A549 (cell line): ENCODE data around the gene DYRK2. TPM values are rescaled to one million over a fixed set of nuclear protein-coding genes. Genes with fewer than 3 reads are reported as not detected.

Experiments
- ATAC-seq, 2 experiments: fragments of 200-7000 bp in 1 of 2; fragments of >200 bp in 1 of 2; cut with Nextera tagmentation in 1 of 2; cut with Tn5 transposase in 1 of 2; 3 replicates each; pipeline versions ENCODE4 v1.8.0 to v1.9.1; 2018 to 2020; ENCODE audit warnings: mild to moderate bottlenecking in 1 of 2, moderate library complexity in 1 of 2
- CTCF ChIA-PET: fragments of 300-600 bp; sonication (Branson Sonifier 250); formaldehyde crosslinking; extraction: SDS; loops from one replicate; lab custom pipeline; 2021; ENCODE audit warnings: antibody characterized with exemption, inconsistent platforms; lab: Yijun Ruan, JAX
- POLR2A ChIA-PET: fragments of 350-600 bp; formaldehyde crosslinking; extraction: SDS; loops from one replicate; lab custom pipeline; 2021; ENCODE audit warnings: antibody characterized with exemption, inconsistent platforms; lab: Yijun Ruan, JAX
- DNase-seq, 2 experiments: peaks; one replicate each; pipeline versions ENCODE4 v3.0.0 to v3.0.0-alpha.2; 2011 to 2016; ENCODE audit warnings: low read depth in 1 of 2, low spot score in 1 of 2
- FAIRE-seq: peaks from 2 replicates; lab custom pipeline; 2011; peaks lifted over from hg19 to GRCh38; lab: Jason Lieb, UNC
- H3K27ac ChIP-seq, 2 experiments: fragments of >200 bp; sonication (Bioruptor Twin); formaldehyde crosslinking; 3 replicates each; pipeline ENCODE4 v1.5.1; 2016 to 2017
- H3K4me1 ChIP-seq: fragments of >200 bp; sonication (Bioruptor Twin); formaldehyde crosslinking; 3 replicates; pipeline ENCODE4 v1.6.1; 2016
- H3K4me2 ChIP-seq: fragments of >200 bp; sonication (Bioruptor Twin); formaldehyde crosslinking; 3 replicates; pipeline ENCODE4 v1.6.1; 2016
- H3K4me3 ChIP-seq: fragments of >200 bp; sonication (Bioruptor Twin); formaldehyde crosslinking; 3 replicates; pipeline ENCODE4 v1.5.1; 2016
- H3K9me3 ChIP-seq: fragments of >200 bp; sonication (Bioruptor Twin); formaldehyde crosslinking; 3 replicates; pipeline ENCODE4 v1.6.1; 2016
- CHD2 ChIP-seq: fragments of 150-350 bp; IDR thresholded peaks from 2 replicates; pipeline ENCODE4 v1.6.1; 2014; ENCODE audit warnings: low read length; ENCODE audit not compliant: partially characterized antibody
- CHD4 ChIP-seq: fragments of 200-600 bp; sonication (generic); IDR thresholded peaks from 2 replicates; pipeline ENCODE4 v1.6.1; 2016; ENCODE audit warnings: antibody characterized with exemption, mild to moderate bottlenecking, borderline replicate concordance
- CTCF ChIP-seq: fragments of >200 bp; sonication (Bioruptor Twin); formaldehyde crosslinking; IDR thresholded peaks from 3 replicates; pipeline ENCODE4 v1.5.1; 2016
- EHF ChIP-seq: fragments of 250-450 bp; sonication (Bioruptor Pico); IDR thresholded peaks from 2 replicates; pipeline ENCODE4 v1.5.0; 2020; ENCODE audit warnings: mild to moderate bottlenecking
- EHMT2 ChIP-seq: fragments of 200-600 bp; sonication (generic); IDR thresholded peaks from 2 replicates; pipeline ENCODE4 v1.6.1; 2016; ENCODE audit warnings: antibody characterized with exemption, low read depth, mild to moderate bottlenecking, moderate library complexity
- ELK1 ChIP-seq: fragments of 150-350 bp; IDR thresholded peaks from 2 replicates; pipeline ENCODE4 v1.6.1; 2014; ENCODE audit warnings: low read depth, mild to moderate bottlenecking, low read length
- FOXS1 ChIP-seq: fragments of 250-450 bp; sonication (Bioruptor Pico); IDR thresholded peaks from 2 replicates; pipeline ENCODE4 v1.5.0; 2020; ENCODE audit warnings: mild to moderate bottlenecking, moderate library complexity
- KDM1A ChIP-seq: fragments of 200-600 bp; sonication (generic); IDR thresholded peaks from 2 replicates; pipeline ENCODE4 v1.6.1; 2016; ENCODE audit warnings: low read depth, mild to moderate bottlenecking
- KDM5A ChIP-seq: fragments of 200-600 bp; sonication (generic); IDR thresholded peaks from 2 replicates; pipeline ENCODE4 v1.6.1; 2016; ENCODE audit warnings: antibody characterized with exemption, mild to moderate bottlenecking
- NR3C1 ChIP-seq: fragments of >200 bp; sonication (Bioruptor Twin); formaldehyde crosslinking; IDR thresholded peaks from 3 replicates; pipeline ENCODE4 v1.6.1; 2017
- PHF8 ChIP-seq: fragments of 200-600 bp; sonication (generic); IDR thresholded peaks from 2 replicates; pipeline ENCODE4 v1.6.1; 2016; ENCODE audit warnings: low read depth, mild to moderate bottlenecking, antibody characterized with exemption, moderate library complexity, borderline replicate concordance
- POLR2AphosphoS2 ChIP-seq: conservative IDR thresholded peaks from 2 replicates; pipeline ENCODE4 v1.6.1; 2012; ENCODE audit warnings: low read length, improper control_type of control experiment, inconsistent platforms
- RAD21 ChIP-seq, 2 experiments: fragments of >200 bp in 1 of 2; sonication (Bioruptor Twin) in 1 of 2; formaldehyde crosslinking in 1 of 2; IDR thresholded peaks in 1 of 2; conservative IDR thresholded peaks in 1 of 2; 2 replicates in 1 of 2; 3 replicates in 1 of 2; pipeline ENCODE4 v1.6.1; 2012 to 2018; ENCODE audit warnings: inconsistent platforms in 1 of 2
- REST ChIP-seq: fragments of 200-600 bp; sonication (generic); IDR thresholded peaks from 2 replicates; pipeline ENCODE4 v1.6.1; 2016; ENCODE audit warnings: antibody characterized with exemption, mild to moderate bottlenecking, moderate library complexity
- RNF2 ChIP-seq: fragments of 200-600 bp; sonication (generic); IDR thresholded peaks from 2 replicates; pipeline ENCODE4 v1.6.1; 2016; ENCODE audit warnings: low read depth, mild to moderate bottlenecking, antibody characterized with exemption, moderate library complexity, borderline replicate concordance
- SREBF2 ChIP-seq: fragments of 450-650 bp; IDR thresholded peaks from 2 replicates; pipeline ENCODE4 v1.6.1; 2014; ENCODE audit warnings: mild to moderate bottlenecking, moderate library complexity
- ZSCAN20 ChIP-seq: fragments of 250-450 bp; sonication (Bioruptor Pico); IDR thresholded peaks from 2 replicates; pipeline ENCODE4 v1.8.0; 2022; ENCODE audit warnings: mild to moderate bottlenecking, moderate library complexity
- WGBS: methylation state at CpG from one replicate; pipeline ENCODE4 v1.1.6; 2017; ENCODE audit errors: missing lambda C conversion rate; 5-methylcytosine and 5-hydroxymethylcytosine counted together
- polyA plus RNA-seq, 4 experiments: library from polyadenylated mRNA; depleted of rRNA in 3 of 4; stranded (reverse); fragments of >200 nt; fragmentation: RNase III in 1 of 4; extraction: RNeasy Plus Mini Kit Qiagen cat#74134 plus additional on column Dnase treatment in 1 of 4; gene quantifications; 2 replicates in 3 of 4; 3 replicates in 1 of 4; pipeline ENCODE4 v1.2.3, GENCODE V29; 2011 to 2017
- TF ChIP-seq, protein P1 (sequence below): IDR thresholded peaks from 2 replicates; pipeline ENCODE4 v1.6.1; 2012
- TF ChIP-seq, protein P2 (sequence below): fragments of >200 bp; sonication (Bioruptor Twin); formaldehyde crosslinking; IDR thresholded peaks from 3 replicates; pipeline ENCODE4 v1.6.1; 2016

DYRK2 gene
- polyA plus RNA-seq, 2 of the 4 experiments (the other 2 are of a cell fraction) = 9.1 to 17.2 TPM

- Histone ChIP-seq H3K4me1 (no peaks in the 10 kb centered on the region), H3K27ac (no peak overlapping the region), H3K9me3 (no peaks in the 10 kb centered on the region), H3K4me3 (no peak overlapping the region), H3K4me2 (no peak overlapping the region)
- ChIA-PET POLR2A (no interaction called here), CTCF (no interaction called here)
- 63% methylated on average over 3 of the region's 3 CpGs for WGBS
- no peak for TF ChIP-seq PHF8
- no peak for TF ChIP-seq POLR2AphosphoS2
- TF ChIP-seq KDM1A = no peak
- TF ChIP-seq EHMT2 = no peak
- TF ChIP-seq CTCF = no peak
- TF ChIP-seq CHD4 = no peak
- no peak for TF ChIP-seq CHD2
- no peak for TF ChIP-seq KDM5A
- TF ChIP-seq, protein P1, sequence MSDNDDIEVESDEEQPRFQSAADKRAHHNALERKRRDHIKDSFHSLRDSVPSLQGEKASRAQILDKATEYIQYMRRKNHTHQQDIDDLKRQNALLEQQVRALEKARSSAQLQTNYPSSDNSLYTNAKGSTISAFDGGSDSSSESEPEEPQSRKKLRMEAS = no peak
- no peak for TF ChIP-seq EHF (CRISPR knock-in tag)
- no peak for TF ChIP-seq RAD21 (conservative IDR thresholded peaks at IDR 0.05 in 1 of 2, IDR thresholded peaks at IDR 0.05 in 1 of 2)
- TF ChIP-seq REST = no peak
- no peak for TF ChIP-seq SREBF2
- TF ChIP-seq, protein P2, sequence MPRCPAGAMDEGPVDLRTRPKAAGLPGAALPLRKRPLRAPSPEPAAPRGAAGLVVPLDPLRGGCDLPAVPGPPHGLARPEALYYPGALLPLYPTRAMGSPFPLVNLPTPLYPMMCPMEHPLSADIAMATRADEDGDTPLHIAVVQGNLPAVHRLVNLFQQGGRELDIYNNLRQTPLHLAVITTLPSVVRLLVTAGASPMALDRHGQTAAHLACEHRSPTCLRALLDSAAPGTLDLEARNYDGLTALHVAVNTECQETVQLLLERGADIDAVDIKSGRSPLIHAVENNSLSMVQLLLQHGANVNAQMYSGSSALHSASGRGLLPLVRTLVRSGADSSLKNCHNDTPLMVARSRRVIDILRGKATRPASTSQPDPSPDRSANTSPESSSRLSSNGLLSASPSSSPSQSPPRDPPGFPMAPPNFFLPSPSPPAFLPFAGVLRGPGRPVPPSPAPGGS = no peak
- no peak for TF ChIP-seq FOXS1
- DNase-seq = no peak
- ATAC-seq = no peak
- no peak for FAIRE-seq
Observed at GRCh38 chr12:67632005-67632404, 16.5 kb upstream of the DYRK2 start.

DNA sequence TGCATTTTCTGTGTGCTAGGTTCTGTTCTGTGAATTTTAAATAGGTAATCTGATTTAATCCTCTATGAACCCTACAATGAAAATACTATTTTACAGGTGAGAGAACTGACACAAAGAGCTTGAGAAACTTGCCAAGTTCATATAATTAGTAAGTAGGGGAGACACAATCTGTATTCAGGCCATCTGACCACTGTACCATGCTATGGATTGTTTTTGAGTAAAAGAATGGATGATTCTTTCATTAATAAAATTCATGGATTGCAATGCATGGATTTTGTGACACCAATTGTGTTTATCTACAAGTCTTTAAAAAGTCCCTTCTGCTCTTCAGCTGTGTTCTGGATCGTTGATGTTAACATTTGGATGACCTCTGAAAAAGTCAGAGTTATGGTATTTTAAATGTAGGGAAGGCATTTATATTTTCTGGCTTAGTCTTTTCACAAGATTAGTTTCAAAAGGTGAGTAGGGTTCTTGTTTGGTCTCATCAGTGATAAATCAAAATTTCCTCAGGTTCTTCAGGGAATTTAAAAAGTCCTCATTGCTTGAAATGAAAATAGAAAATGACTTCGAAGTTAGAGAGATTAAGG lies 15.4 kb upstream of the DYRK2 start:
- DNase-seq (no peak), ATAC-seq (no peak), FAIRE-seq (no peak)
- Histone ChIP-seq H3K27ac (no peak overlapping the region), H3K4me3 (no peak overlapping the region), H3K4me2 (no peak overlapping the region), H3K9me3 (no peaks in the 10 kb centered on the region), H3K4me1 (no peaks in the 10 kb centered on the region)
- TF ChIP-seq ZSCAN20 (CRISPR knock-in tag) (no peak), POLR2AphosphoS2 (no peak), RNF2 (no peak), NR3C1 (no peak), RAD21 (conservative IDR thresholded peaks at IDR 0.05 in 1 of 2, IDR thresholded peaks at IDR 0.05 in 1 of 2) (no peak), CTCF (no peak), ELK1 (no peak)
- 23% methylated on average over 2 of the region's 2 CpGs for WGBS
- ChIA-PET POLR2A (no interaction called here), CTCF (interaction anchor here (1.0 kb wide), 1 partner anchor 278 kb away, joined by 3 read pairs; no protein-coding TSS in a partner anchor)
